Measurements from ENCODE around the gene LY6G6F. TPM values are rescaled to one million over a fixed set of nuclear protein-coding genes. Genes with fewer than 3 reads are reported as not detected.
A peak's percentile ranks its signal among the peaks of the same experiment; 100 is the strongest.

The LY6G6F gene
- total and polyA plus RNA-seq, 2 of the 13 experiments (the other 11 are each of a cell fraction or from before 2014, with no cell fraction given): not detected

DNA sequence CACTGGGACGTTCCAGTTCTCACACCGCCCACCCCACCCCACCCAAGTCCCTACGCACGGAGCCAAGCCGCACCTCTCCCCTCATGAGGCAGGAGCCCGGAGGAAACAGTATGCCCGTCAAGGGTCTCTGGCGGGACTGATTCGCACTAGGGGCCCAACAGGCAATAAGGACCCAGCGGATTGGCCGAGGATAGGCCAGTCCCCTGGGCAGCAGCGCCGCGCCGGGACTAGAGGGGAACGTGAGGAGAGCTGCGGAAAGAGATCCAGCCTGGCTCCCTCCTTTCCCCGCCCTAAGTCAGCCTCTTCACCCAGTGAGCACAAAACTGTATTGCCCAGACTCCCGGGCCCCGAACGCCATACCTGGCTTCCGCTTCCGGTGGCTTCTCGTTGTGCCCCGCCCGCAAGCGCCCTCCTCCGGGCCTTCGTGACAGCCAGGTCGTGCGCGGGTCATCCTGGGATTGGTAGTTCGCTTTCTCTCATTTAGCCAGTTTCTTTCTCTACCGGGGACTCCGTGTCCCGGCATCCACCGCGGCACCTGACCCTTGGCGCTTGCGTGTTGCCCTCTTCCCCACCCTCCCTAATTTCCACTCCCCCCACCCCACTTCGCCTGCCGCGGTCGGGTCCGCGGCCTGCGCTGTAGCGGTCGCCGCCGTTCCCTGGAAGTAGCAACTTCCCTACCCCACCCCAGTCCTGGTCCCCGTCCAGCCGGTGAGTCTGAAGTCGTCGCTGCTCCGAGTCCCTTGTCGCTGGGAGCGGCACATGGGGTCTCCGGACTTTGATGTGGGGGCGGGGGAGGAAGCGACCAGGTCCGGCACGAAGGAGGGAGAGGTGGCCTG is 40.9 kb upstream of the LY6G6F start, which contains the start of gene CSNK2B (continued):
- TF ChIP-seq ZBTB46 (CRISPR knock-in tag; IDR thresholded peaks at IDR 0.05; ENCODE audit: borderline replicate concordance): peak; percentile 71
- no peak for TF ChIP-seq ZBTB2 (CRISPR knock-in tag; IDR thresholded peaks at IDR 0.05; ENCODE audit: low read depth)
- no peak for TF ChIP-seq ETS1 (CRISPR knock-in tag; IDR thresholded peaks at IDR 0.05)
- no peak for TF ChIP-seq CCAR2 (optimal IDR thresholded peaks at IDR 0.05; ENCODE audit: low read depth, low read length)
- TF ChIP-seq MTERF4 (CRISPR knock-in tag; IDR thresholded peaks at IDR 0.05): no peak
- TF ChIP-seq HIC2 (CRISPR knock-in tag; IDR thresholded peaks at IDR 0.05; ENCODE audit: low read depth): no peak
- TF ChIP-seq FOXO4 (CRISPR knock-in tag; conservative IDR thresholded peaks at IDR 0.05): no peak
- TF ChIP-seq, protein P1, sequence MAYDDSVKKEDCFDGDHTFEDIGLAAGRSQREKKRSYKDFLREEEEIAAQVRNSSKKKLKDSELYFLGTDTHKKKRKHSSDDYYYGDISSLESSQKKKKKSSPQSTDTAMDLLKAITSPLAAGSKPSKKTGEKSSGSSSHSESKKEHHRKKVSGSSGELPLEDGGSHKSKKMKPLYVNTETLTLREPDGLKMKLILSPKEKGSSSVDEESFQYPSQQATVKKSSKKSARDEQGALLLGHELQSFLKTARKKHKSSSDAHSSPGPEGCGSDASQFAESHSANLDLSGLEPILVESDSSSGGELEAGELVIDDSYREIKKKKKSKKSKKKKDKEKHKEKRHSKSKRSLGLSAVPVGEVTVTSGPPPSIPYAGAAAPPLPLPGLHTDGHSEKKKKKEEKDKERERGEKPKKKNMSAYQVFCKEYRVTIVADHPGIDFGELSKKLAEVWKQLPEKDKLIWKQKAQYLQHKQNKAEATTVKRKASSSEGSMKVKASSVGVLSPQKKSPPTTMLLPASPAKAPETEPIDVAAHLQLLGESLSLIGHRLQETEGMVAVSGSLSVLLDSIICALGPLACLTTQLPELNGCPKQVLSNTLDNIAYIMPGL (CRISPR knock-in tag; IDR thresholded peaks at IDR 0.05; ENCODE audit: borderline replicate concordance in 1 of 2, low read depth in 1 of 2): peak; percentile 55 to 71
- TF ChIP-seq NFIB (CRISPR knock-in tag; IDR thresholded peaks at IDR 0.05; ENCODE audit: borderline replicate concordance): no peak; the same call in 1 of the 2 replicates
- TF ChIP-seq TAF15 (IDR thresholded peaks at IDR 0.05; ENCODE audit: low read depth, low read length, poor library complexity, severe bottlenecking): peak; percentile 84
- TF ChIP-seq ARNTL (CRISPR knock-in tag; IDR thresholded peaks at IDR 0.05): no peak
- no peak for TF ChIP-seq ZNF781 (CRISPR knock-in tag; IDR thresholded peaks at IDR 0.05; ENCODE audit: borderline replicate concordance, not compliant biosample characterization)
- TF ChIP-seq SNAPC2 (CRISPR knock-in tag; IDR thresholded peaks at IDR 0.05): peak; percentile 71; the same call in 1 of the 2 replicates
- TF ChIP-seq ZBTB21 (CRISPR knock-in tag; IDR thresholded peaks at IDR 0.05): peak; percentile 17; the same call in 1 of the 2 replicates
- peak; percentile 88 for TF ChIP-seq YEATS4 (CRISPR knock-in tag; IDR thresholded peaks at IDR 0.05; ENCODE audit: borderline replicate concordance)
- TF ChIP-seq ZNF75D (CRISPR knock-in tag; IDR thresholded peaks at IDR 0.05; ENCODE audit: borderline replicate concordance): no peak
